Natural killer cell (primary cell): ENCODE results near the gene SAMD14. TPM values are rescaled to one million over a fixed set of nuclear protein-coding genes. Genes with fewer than 3 reads are reported as not detected.

Source experiments
- ATAC-seq, 3 donors: fragments of 150-1000 bp in 2 of 3; fragments of 200-7000 bp in 1 of 3; cut with Tn5 transposase; 1 replicate in 1 of 3; 2 replicates in 2 of 3; pipeline ENCODE4 v1.10.0; 2021; ENCODE audit warnings: mild to moderate bottlenecking in 2 of 3, moderate library complexity in 2 of 3
- DNase-seq, 2 donors: peaks; one replicate each; pipeline versions ENCODE4 v3.0.0 to v3.0.0-alpha.2; 2013 to 2021; ENCODE audit warnings: mixed read lengths in 1 of 2
- H3K27ac ChIP-seq: one replicate; pipeline ENCODE4 v1.5.1; 2013; ENCODE audit warnings: mild to moderate bottlenecking, low read length
- H3K27me3 ChIP-seq: one replicate; pipeline ENCODE4 v1.6.1; 2013; ENCODE audit warnings: low read length; ENCODE audit not compliant: control insufficient read depth, insufficient read depth
- H3K36me3 ChIP-seq: one replicate; pipeline ENCODE4 v1.6.1; 2013; ENCODE audit warnings: low read length; ENCODE audit not compliant: control insufficient read depth, insufficient read depth
- H3K4me1 ChIP-seq: one replicate; pipeline ENCODE4 v1.6.1; 2013; ENCODE audit warnings: low read length; ENCODE audit not compliant: control insufficient read depth, insufficient read depth
- H3K4me3 ChIP-seq: one replicate; pipeline ENCODE4 v1.5.1; 2013; ENCODE audit warnings: low read length
- H3K9me3 ChIP-seq: one replicate; pipeline ENCODE4 v1.6.1; 2013; ENCODE audit warnings: low read length; ENCODE audit not compliant: control insufficient read depth, insufficient read depth
- H3K27ac Mint-ChIP-seq, 2 donors: one replicate each; pipeline ENCODE4 v1.8.0; 2022; ENCODE audit warnings: mild to moderate bottlenecking in 2 of 2, mixed read lengths in 2 of 2, moderate library complexity in 1 of 2
- H3K27me3 Mint-ChIP-seq, 2 donors: one replicate each; pipeline ENCODE4 v1.8.0; 2022; ENCODE audit warnings: low read depth in 2 of 2, mixed read lengths in 2 of 2
- H3K36me3 Mint-ChIP-seq: one replicate; pipeline ENCODE4 v1.8.0; 2022; ENCODE audit warnings: mixed read lengths
- H3K4me1 Mint-ChIP-seq, 2 donors: one replicate each; pipeline ENCODE4 v1.8.0; 2022; ENCODE audit warnings: mixed read lengths in 2 of 2
- H3K4me3 Mint-ChIP-seq: one replicate; pipeline ENCODE4 v1.8.0; 2022; ENCODE audit warnings: mild to moderate bottlenecking, moderate library complexity, mixed read lengths
- H3K9me3 Mint-ChIP-seq, 2 donors: one replicate each; pipeline ENCODE4 v1.8.0; 2022; ENCODE audit warnings: mixed read lengths in 2 of 2
- CTCF ChIP-seq: fragments of 200-600 bp; IDR thresholded peaks from one replicate; pipeline ENCODE4 v1.8.0; 2022; ENCODE audit warnings: antibody characterized with exemption
- WGBS: methylation state at CpG from one replicate; pipeline ENCODE4 v1.1.7; 2013; ENCODE audit warnings: missing lambda C conversion rate; ENCODE audit not compliant: insufficient coverage; 5-methylcytosine and 5-hydroxymethylcytosine counted together
- intact Hi-C: fragments of 100-400 bp; cut with micrococcal nuclease; formaldehyde crosslinking; loops from one replicate; pipeline ENCODE4 v1.14.2; 2022
- total RNA-seq, 4 donors: library from RNA; stranded (reverse); fragments of 120-200 nt in 1 of 4; gene quantifications; one replicate each; pipeline versions ENCODE4 v1.2.3 to v1.2.4, GENCODE V29; 2013 to 2022

Gene SAMD14
- total RNA-seq, 3 donors from 2014 or later (not counting 1 experiment from before 2014, with no cell fraction given) = 1.1 to 2.1 (median 1.5) TPM

GRCh38 chr17:50169121-50169764, 39.3 kb upstream of the SAMD14 start:
- H3K27me3 ChIP-seq = no peaks in the 10 kb centered on the region
- ATAC-seq = peak; percentile 85 to 90 (median 86)
- TF ChIP-seq CTCF = no peak
- peak overlapping the region; percentile 7 for H3K4me3 ChIP-seq
- peak; percentile 47 to 81 for DNase-seq
- 20% methylated on average over 14 of the region's 14 CpGs for WGBS
- peak overlapping the region; percentile 49 for H3K4me3 Mint-ChIP-seq
- peak overlapping the region; percentile 73 to 74 for H3K27ac Mint-ChIP-seq
- peaks cover 0 to 8% of the 10 kb centered on the region in 2 donors for H3K27me3 Mint-ChIP-seq
- intact Hi-C loops = loop anchor here (5.0 kb wide), 1 partner anchor 37 kb away; the partner anchor contains the start of gene SAMD14
- peaks cover 12% of the 10 kb centered on the region in 2 donors for H3K4me1 Mint-ChIP-seq
- no peaks in the 10 kb centered on the region for H3K36me3 ChIP-seq
- no peaks in the 10 kb centered on the region for H3K9me3 Mint-ChIP-seq
- peaks cover 17% of the 10 kb centered on the region for H3K4me1 ChIP-seq
- no peaks in the 10 kb centered on the region for H3K9me3 ChIP-seq
- H3K27ac ChIP-seq = peak overlapping the region; percentile 43
- H3K36me3 Mint-ChIP-seq = no peaks in the 10 kb centered on the region

GRCh38 chr17:50168319-50168718, 38.4 kb upstream of the SAMD14 start:
- no peaks in the 10 kb centered on the region for H3K36me3 ChIP-seq
- Mint-ChIP-seq H3K27ac (peak overlapping the region in 1 of 2 donors; percentile 73), H3K27me3 (peaks cover 0 to 8% of the 10 kb centered on the region in 2 donors), H3K4me3 (no peak overlapping the region), H3K36me3 (no peaks in the 10 kb centered on the region), H3K9me3 (no peaks in the 10 kb centered on the region), H3K4me1 (peaks cover 12% of the 10 kb centered on the region in 2 donors)
- no peak for DNase-seq
- H3K27me3 ChIP-seq = no peaks in the 10 kb centered on the region
- TF ChIP-seq CTCF = no peak
- peaks cover 21% of the 10 kb centered on the region for H3K4me1 ChIP-seq
- intact Hi-C loops = loop anchor here (5.0 kb wide), 1 partner anchor 36 kb away; the partner anchor contains the start of gene SAMD14
- no peak overlapping the region for H3K4me3 ChIP-seq
- H3K9me3 ChIP-seq = no peaks in the 10 kb centered on the region
- ATAC-seq = no peak
- 75% methylated on average over 13 of the region's 13 CpGs for WGBS
- H3K27ac ChIP-seq = no peak overlapping the region

GRCh38 chr17:50167371-50167770, 37.4 kb upstream of the SAMD14 start:
- H3K4me3 Mint-ChIP-seq = no peak overlapping the region
- no peaks in the 10 kb centered on the region for H3K36me3 ChIP-seq
- H3K27me3 Mint-ChIP-seq = peaks cover 0 to 8% of the 10 kb centered on the region in 2 donors
- H3K9me3 ChIP-seq = no peaks in the 10 kb centered on the region
- H3K9me3 Mint-ChIP-seq = no peaks in the 10 kb centered on the region
- no peak overlapping the region for H3K4me3 ChIP-seq
- DNase-seq = no peak
- intact Hi-C loops = loop anchor here (5.0 kb wide), 1 partner anchor 35 kb away; the partner anchor contains the start of gene SAMD14
- H3K4me1 Mint-ChIP-seq = peaks cover 14 to 15% of the 10 kb centered on the region in 2 donors
- no peaks in the 10 kb centered on the region for H3K27me3 ChIP-seq
- TF ChIP-seq CTCF = no peak
- peaks cover 21% of the 10 kb centered on the region for H3K4me1 ChIP-seq
- H3K27ac Mint-ChIP-seq = no peak overlapping the region
- H3K36me3 Mint-ChIP-seq = no peaks in the 10 kb centered on the region
- 91% methylated on average over 18 of the region's 19 CpGs for WGBS
- ATAC-seq = no peak
- H3K27ac ChIP-seq = no peak overlapping the region
